Pericardium fibroblast (primary cell): ENCODE results near the gene GOLGA1. TPM values are rescaled to one million over a fixed set of nuclear protein-coding genes. Genes with fewer than 3 reads are reported as not detected.

Experiments
- total RNA-seq: library from RNA; depleted of rRNA; stranded (reverse); fragments of >200 nt; gene quantifications from 2 replicates; pipeline ENCODE4 v1.2.3, GENCODE V29; 2015

GOLGA1 gene
- total RNA-seq, result 7.5 and 9.4 TPM in 2 replicates

GRCh38 chr9:124940894-124941678 is at the start of gene GOLGA1:
Gene GOLGA1, minus strand, starts transcription at chr9:124941083. Its CDS starts 2,372 bp downstream, at chr9:124938711.

GRCh38 chr9:124861342-124862229 is 79.3 kb downstream of the GOLGA1 start, which contains the start of the genes ARPC5L and RPL35:
Gene ARPC5L, plus strand, starts transcription at chr9:124862130. Its CDS starts 7,161 bp downstream, at chr9:124869291.
Gene RPL35, minus strand, starts transcription at chr9:124861957. Its CDS starts 45 bp downstream, at chr9:124861912.

GRCh38 chr9:124852829-124853531 is 87.9 kb downstream of the GOLGA1 start, which contains the start of gene WDR38:
Gene WDR38, plus strand, starts transcription at chr9:124853460. Its CDS starts 72 bp downstream, at chr9:124853532.

Other genes with a start within 250 kb of the GOLGA1 start
- 0.23 and 0.68 TPM in 2 replicates for gene NR6A1, start 169.8 kb downstream of the GOLGA1 start, total RNA-seq
- gene OLFML2A, start 163.9 kb downstream of the GOLGA1 start, total RNA-seq, result 26.7 and 102 TPM in 2 replicates
- gene WDR38, start 87.6 kb downstream of the GOLGA1 start, total RNA-seq, result not detected in 2 replicates
- 2,504 and 3,286 TPM in 2 replicates for gene RPL35, start 79.1 kb downstream of the GOLGA1 start, total RNA-seq
- 17.8 and 21.4 TPM in 2 replicates for gene ARPC5L, start 79.0 kb downstream of the GOLGA1 start, total RNA-seq
- 2.2 and 4.7 TPM in 2 replicates for gene SCAI, start 202.4 kb upstream of the GOLGA1 start, total RNA-seq
- 17.4 and 25.4 TPM in 2 replicates for gene PPP6C, start 248.7 kb upstream of the GOLGA1 start, total RNA-seq